Measurements from ENCODE around the gene ZNF496. TPM values are rescaled to one million over a fixed set of nuclear protein-coding genes. Genes with fewer than 3 reads are reported as not detected.

The ZNF496 gene
- total RNA-seq, 2 experiments from 2014 or later: 21.7 to 36.4 TPM

DNA sequence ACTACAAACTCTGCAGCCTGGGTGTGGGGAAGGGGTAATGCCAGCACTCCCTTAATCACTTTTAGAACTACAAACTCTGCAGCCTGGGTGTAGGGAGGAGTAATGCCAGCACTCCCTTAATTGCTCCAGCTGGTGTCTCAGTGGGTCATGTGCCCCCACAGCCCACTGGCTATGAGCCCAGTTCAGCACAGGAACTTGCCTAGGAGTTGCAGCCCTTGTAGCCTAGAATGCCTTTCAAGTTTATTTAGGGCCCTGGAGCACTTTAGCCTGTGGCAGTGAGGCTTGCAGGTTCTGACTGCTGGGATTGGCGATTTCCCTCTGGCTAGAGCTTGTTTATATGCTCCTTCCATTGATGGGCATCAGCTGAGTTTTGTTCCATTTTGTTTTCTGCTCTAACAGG, 58.7 kb downstream of the ZNF496 start:
- H3K79me2 ChIP-seq (ENCODE audit: insufficient read depth, low read depth, low read length): no peaks in the 10 kb centered on the region
- H3K9me3 ChIP-seq (ENCODE audit: low read length): no peaks in the 10 kb centered on the region
- no peaks in the 10 kb centered on the region for H3K36me3 ChIP-seq (ENCODE audit: insufficient read depth, low read length)
- intact Hi-C loops (cut with micrococcal nuclease; ENCODE audit: unreplicated experiment): no loop called here
- CTCF ChIA-PET (ENCODE audit: unreplicated experiment): no interaction called here
- H4K20me1 ChIP-seq (ENCODE audit: insufficient read depth, low read length): no peaks in the 10 kb centered on the region
- no peak overlapping the region for H3K4me3 ChIP-seq (ENCODE audit: low read depth, low read length, poor library complexity, severe bottlenecking)
- DNase-seq (ENCODE audit: low spot score): no peak
- BruUV-seq (replicated peaks): no TSS peak
- H2AFZ ChIP-seq (ENCODE audit: low read length): no peak overlapping the region
- TF ChIP-seq, protein P1, sequence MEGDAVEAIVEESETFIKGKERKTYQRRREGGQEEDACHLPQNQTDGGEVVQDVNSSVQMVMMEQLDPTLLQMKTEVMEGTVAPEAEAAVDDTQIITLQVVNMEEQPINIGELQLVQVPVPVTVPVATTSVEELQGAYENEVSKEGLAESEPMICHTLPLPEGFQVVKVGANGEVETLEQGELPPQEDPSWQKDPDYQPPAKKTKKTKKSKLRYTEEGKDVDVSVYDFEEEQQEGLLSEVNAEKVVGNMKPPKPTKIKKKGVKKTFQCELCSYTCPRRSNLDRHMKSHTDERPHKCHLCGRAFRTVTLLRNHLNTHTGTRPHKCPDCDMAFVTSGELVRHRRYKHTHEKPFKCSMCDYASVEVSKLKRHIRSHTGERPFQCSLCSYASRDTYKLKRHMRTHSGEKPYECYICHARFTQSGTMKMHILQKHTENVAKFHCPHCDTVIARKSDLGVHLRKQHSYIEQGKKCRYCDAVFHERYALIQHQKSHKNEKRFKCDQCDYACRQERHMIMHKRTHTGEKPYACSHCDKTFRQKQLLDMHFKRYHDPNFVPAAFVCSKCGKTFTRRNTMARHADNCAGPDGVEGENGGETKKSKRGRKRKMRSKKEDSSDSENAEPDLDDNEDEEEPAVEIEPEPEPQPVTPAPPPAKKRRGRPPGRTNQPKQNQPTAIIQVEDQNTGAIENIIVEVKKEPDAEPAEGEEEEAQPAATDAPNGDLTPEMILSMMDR (conservative IDR thresholded peaks at IDR 0.05; ENCODE audit: low read length): no peak
- no peak for TF ChIP-seq EZH2phosphoT487 (IDR thresholded peaks at IDR 0.05; ENCODE audit: borderline replicate concordance, low read depth, low read length)
- H3K9me2 ChIP-seq (ENCODE audit: insufficient read depth, low read length): no peaks in the 10 kb centered on the region
- no peak overlapping the region for H3K4me2 ChIP-seq (ENCODE audit: low read length)
- no peak overlapping the region for H3K27ac ChIP-seq (ENCODE audit: low read depth, low read length, poor library complexity, severe bottlenecking)
- H3K4me1 ChIP-seq (ENCODE audit: insufficient read depth, low read length, poor library complexity, severe bottlenecking): no peaks in the 10 kb centered on the region
- POLR2A ChIA-PET: no interaction called here

DNA sequence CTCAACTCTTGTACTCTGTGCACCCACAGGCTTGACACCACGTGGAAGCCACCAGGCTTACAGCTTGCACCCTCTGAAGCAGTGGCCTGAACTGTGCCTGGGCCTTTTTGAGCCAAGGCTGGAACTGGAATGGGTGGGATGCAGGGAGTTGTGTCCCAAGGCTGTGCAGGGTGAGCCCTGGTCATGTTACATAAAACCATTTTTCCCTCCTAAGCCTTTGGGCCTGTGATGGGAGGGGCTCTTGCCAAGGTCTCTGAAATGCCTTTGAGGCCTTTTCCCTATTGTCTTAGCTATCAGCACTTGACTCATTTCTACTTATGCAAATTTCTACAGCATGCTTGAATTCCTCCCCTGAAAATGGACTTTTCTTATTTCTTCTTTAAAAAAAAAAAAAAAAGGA, 61.7 kb downstream of the ZNF496 start:
- BruUV-seq (replicated peaks): no TSS peak
- DNase-seq (ENCODE audit: low spot score): no peak
- H3K4me2 ChIP-seq (ENCODE audit: low read length): no peak overlapping the region

DNA sequence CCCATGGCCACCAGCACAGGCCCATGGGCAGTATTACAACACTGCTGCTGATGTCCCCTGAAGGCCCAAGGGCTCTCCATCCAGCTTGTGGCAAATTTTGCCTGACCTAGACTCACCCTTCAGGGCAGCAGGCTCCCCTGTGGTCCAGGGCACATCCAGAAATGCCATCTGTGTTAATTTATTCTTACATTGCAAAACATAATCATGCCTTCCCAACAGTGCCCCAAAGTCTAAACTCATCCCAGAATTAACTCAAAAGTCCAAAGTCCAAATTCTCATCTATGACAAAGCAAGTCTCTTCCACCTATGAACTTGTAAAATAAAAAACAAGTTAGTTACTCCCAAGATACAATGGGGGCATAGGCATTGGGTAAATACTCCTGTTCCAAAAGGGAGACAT, 62.5 kb downstream of the ZNF496 start:
- POLR2A ChIA-PET: no interaction called here
- no TSS peak for BruUV-seq (replicated peaks)
- H3K4me1 ChIP-seq (ENCODE audit: insufficient read depth, low read length, poor library complexity, severe bottlenecking): no peaks in the 10 kb centered on the region

More for the DNA sequence above, 61.7 kb downstream of the ZNF496 start:
- Histone ChIP-seq H3K9me2 (ENCODE audit: insufficient read depth, low read length) (no peaks in the 10 kb centered on the region), H2AFZ (ENCODE audit: low read length) (no peak overlapping the region), H4K20me1 (ENCODE audit: insufficient read depth, low read length) (no peaks in the 10 kb centered on the region), H3K9me3 (ENCODE audit: low read length) (no peaks in the 10 kb centered on the region), H3K27ac (ENCODE audit: low read depth, low read length, poor library complexity, severe bottlenecking) (no peak overlapping the region), H3K4me1 (ENCODE audit: insufficient read depth, low read length, poor library complexity, severe bottlenecking) (no peaks in the 10 kb centered on the region), H3K4me3 (ENCODE audit: low read depth, low read length, poor library complexity, severe bottlenecking) (no peak overlapping the region), H3K36me3 (ENCODE audit: insufficient read depth, low read length) (no peaks in the 10 kb centered on the region), H3K79me2 (ENCODE audit: insufficient read depth, low read depth, low read length) (no peaks in the 10 kb centered on the region)
- TF ChIP-seq, protein P1 (conservative IDR thresholded peaks at IDR 0.05; ENCODE audit: low read length): no peak
- no peak for TF ChIP-seq EZH2phosphoT487 (IDR thresholded peaks at IDR 0.05; ENCODE audit: borderline replicate concordance, low read depth, low read length)
- CTCF ChIA-PET (ENCODE audit: unreplicated experiment): no interaction called here
- POLR2A ChIA-PET: interaction anchor here (0.6 to 0.7 kb wide), 2 partner anchors 615 to 1244 kb away, joined by 3 to 4 read pairs; no protein-coding TSS in a partner anchor
- intact Hi-C loops (cut with micrococcal nuclease; ENCODE audit: unreplicated experiment): no loop called here

More for the DNA sequence above, 62.5 kb downstream of the ZNF496 start:
- no peak overlapping the region for H3K4me3 ChIP-seq (ENCODE audit: low read depth, low read length, poor library complexity, severe bottlenecking)
- CTCF ChIA-PET (ENCODE audit: unreplicated experiment): no interaction called here
- no peak overlapping the region for H2AFZ ChIP-seq (ENCODE audit: low read length)
- intact Hi-C loops (cut with micrococcal nuclease; ENCODE audit: unreplicated experiment): no loop called here
- H3K4me2 ChIP-seq (ENCODE audit: low read length): no peak overlapping the region
- no peaks in the 10 kb centered on the region for H4K20me1 ChIP-seq (ENCODE audit: insufficient read depth, low read length)
- no peaks in the 10 kb centered on the region for H3K36me3 ChIP-seq (ENCODE audit: insufficient read depth, low read length)
- no peak for TF ChIP-seq EZH2phosphoT487 (IDR thresholded peaks at IDR 0.05; ENCODE audit: borderline replicate concordance, low read depth, low read length)
- TF ChIP-seq, protein P1 (conservative IDR thresholded peaks at IDR 0.05; ENCODE audit: low read length): no peak
- no peaks in the 10 kb centered on the region for H3K9me2 ChIP-seq (ENCODE audit: insufficient read depth, low read length)
- DNase-seq (ENCODE audit: low spot score): no peak
- no peaks in the 10 kb centered on the region for H3K79me2 ChIP-seq (ENCODE audit: insufficient read depth, low read depth, low read length)
- H3K9me3 ChIP-seq (ENCODE audit: low read length): no peaks in the 10 kb centered on the region
- H3K27ac ChIP-seq (ENCODE audit: low read depth, low read length, poor library complexity, severe bottlenecking): no peak overlapping the region
